Measurements from ENCODE around the gene NSF.

The NSF gene

GRCh38 chr17:46732754-46733398, 142.4 kb downstream of the NSF start:
- ChIA-PET CTCF (interaction anchor here (0.6 kb wide), 1 partner anchor 524 kb away, joined by 5 read pairs; no protein-coding TSS in a partner anchor), POLR2A (ENCODE audit: low non-redundant PET) (no interaction called here)
- H3K27ac ChIP-seq = no peak overlapping the region
- TF ChIP-seq CTCF (conservative IDR thresholded peaks at IDR 0.05; ENCODE audit: low read depth) = no peak
- DNase-seq (ENCODE audit: low spot score) = no peak

DNA sequence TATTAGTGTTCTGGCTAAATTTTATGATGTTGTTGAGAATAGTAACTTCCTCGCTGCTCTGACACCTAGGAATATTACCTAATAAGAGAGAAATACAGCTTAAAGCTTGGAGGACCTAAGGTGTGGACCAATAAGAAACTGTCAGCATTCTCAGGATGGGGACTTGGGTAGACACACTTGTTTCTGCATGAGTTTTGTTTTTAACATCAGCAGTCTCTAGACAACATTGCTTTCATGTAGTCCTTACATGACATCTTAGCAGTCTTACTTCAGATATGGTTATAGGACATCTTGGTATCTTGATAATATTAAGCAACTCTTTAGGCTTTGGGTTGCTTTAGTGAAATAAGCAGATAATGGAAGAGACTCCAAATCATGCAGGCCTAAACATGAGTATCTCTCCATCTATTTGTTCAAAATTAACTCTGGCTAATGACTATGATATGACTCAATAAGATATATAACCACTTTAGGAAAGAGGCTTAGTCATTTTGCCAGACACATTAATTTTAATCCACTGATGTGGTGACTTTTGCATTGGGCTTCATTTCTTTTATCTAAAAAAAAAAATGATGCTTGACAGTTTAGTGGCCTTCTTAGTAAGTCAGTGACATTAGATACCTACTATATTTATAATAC, 143.5 kb downstream of the NSF start:
- no peak overlapping the region for H3K27ac ChIP-seq
- peak; percentile 54 for DNase-seq (ENCODE audit: low spot score)
- TF ChIP-seq CTCF (conservative IDR thresholded peaks at IDR 0.05; ENCODE audit: low read depth) = no peak
- POLR2A ChIA-PET (ENCODE audit: low non-redundant PET) = no interaction called here
- CTCF ChIA-PET = no interaction called here

- no peak for DNase-seq (ENCODE audit: low spot score)
- no peak overlapping the region for H3K27ac ChIP-seq
- TF ChIP-seq CTCF (conservative IDR thresholded peaks at IDR 0.05; ENCODE audit: low read depth) = no peak
- POLR2A ChIA-PET (ENCODE audit: low non-redundant PET) = no interaction called here
- CTCF ChIA-PET = interaction anchor here (0.8 kb wide), 1 partner anchor 106 kb away, joined by 4 read pairs; no protein-coding TSS in a partner anchor
These were observed 145.6 kb downstream of the NSF start for GRCh38 chr17:46736100-46736499.

DNA sequence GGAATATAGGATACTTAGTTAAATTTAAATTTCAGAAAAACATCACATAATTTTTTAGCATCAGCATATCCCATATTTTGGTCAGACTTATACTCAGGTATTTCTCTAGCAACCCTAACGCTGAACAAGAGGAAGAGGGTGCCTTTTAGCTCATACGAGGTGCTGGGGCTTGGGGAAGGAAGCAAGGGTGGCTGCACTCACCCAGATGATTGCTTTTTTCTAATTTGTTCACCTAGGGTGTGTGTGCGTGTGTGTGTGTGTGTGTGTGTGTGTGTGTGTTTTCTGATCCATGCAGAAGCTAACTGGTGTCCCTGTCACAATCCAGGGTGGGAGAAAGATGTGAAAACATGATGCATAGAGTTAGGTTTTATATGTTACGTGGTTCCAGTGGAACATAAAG, 146.9 kb downstream of the NSF start:
- ChIA-PET POLR2A (ENCODE audit: low non-redundant PET) (no interaction called here), CTCF (no interaction called here)
- H3K27ac ChIP-seq = no peak overlapping the region
- DNase-seq (ENCODE audit: low spot score) = no peak
- TF ChIP-seq CTCF (conservative IDR thresholded peaks at IDR 0.05; ENCODE audit: low read depth) = no peak

DNA sequence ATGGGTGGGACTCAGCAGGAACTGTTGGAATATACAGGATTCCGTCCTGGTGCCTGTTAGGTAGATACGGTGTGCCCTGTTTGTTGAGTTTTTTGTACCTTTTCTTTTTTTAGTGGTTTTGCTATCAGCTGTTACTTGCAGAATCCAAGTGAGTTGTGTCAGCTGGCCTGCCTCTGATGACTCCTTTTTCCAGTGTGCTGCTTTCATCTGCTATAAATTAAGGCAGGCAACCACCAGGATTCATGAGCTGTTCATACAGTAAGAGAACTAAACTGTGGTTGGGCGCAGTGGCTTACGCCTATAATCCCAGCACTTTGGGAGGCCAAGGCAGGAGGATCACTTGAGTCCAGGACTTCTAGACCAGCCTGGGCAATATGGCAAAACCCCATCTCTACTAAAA, 148.1 kb downstream of the NSF start:
- ChIA-PET POLR2A (ENCODE audit: low non-redundant PET) (interaction anchor here (0.7 kb wide), 1 partner anchor 21 kb away, joined by 4 read pairs; no protein-coding TSS in a partner anchor), CTCF (interaction anchor here (0.7 kb wide), 1 partner anchor 36 kb away, joined by 3 read pairs; no protein-coding TSS in a partner anchor)
- no peak for TF ChIP-seq CTCF (conservative IDR thresholded peaks at IDR 0.05; ENCODE audit: low read depth)
- DNase-seq (ENCODE audit: low spot score) = no peak
- H3K27ac ChIP-seq = no peak overlapping the region

GRCh38 chr17:46739982-46740381, 149.5 kb downstream of the NSF start:
- TF ChIP-seq CTCF (conservative IDR thresholded peaks at IDR 0.05; ENCODE audit: low read depth) = no peak
- POLR2A ChIA-PET (ENCODE audit: low non-redundant PET) = no interaction called here

More at GRCh38 chr17:46739982-46740381, 149.5 kb downstream of the NSF start:
- H3K27ac ChIP-seq = no peak overlapping the region
- CTCF ChIA-PET = no interaction called here
- DNase-seq (ENCODE audit: low spot score) = no peak
